ENCODE data around the gene DPP10.

DNA sequence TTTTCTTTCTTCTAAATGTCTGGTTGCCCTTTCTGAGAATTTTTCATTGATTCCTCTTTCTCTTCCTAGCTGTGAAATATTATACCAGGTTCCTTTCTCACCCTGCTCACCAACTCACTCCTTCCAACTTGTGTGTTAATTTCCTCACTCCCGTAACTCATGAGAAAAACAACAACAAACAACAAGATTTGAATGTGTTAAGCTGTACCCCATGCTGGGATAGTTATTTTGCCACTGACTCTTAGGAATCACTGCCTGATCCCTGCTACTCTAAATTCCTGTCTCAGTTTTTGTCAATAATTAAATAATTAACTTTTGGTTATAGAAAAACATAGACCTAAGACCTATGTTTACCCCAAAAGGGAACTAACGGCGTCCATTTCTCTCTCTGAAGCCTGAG is 242.7 kb downstream of the DPP10 start:
- TF ChIP-seq, protein P1, sequence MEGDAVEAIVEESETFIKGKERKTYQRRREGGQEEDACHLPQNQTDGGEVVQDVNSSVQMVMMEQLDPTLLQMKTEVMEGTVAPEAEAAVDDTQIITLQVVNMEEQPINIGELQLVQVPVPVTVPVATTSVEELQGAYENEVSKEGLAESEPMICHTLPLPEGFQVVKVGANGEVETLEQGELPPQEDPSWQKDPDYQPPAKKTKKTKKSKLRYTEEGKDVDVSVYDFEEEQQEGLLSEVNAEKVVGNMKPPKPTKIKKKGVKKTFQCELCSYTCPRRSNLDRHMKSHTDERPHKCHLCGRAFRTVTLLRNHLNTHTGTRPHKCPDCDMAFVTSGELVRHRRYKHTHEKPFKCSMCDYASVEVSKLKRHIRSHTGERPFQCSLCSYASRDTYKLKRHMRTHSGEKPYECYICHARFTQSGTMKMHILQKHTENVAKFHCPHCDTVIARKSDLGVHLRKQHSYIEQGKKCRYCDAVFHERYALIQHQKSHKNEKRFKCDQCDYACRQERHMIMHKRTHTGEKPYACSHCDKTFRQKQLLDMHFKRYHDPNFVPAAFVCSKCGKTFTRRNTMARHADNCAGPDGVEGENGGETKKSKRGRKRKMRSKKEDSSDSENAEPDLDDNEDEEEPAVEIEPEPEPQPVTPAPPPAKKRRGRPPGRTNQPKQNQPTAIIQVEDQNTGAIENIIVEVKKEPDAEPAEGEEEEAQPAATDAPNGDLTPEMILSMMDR (IDR thresholded peaks at IDR 0.05), result no peak
- no peak for TF ChIP-seq POLR2A (IDR thresholded peaks at IDR 0.05)

Measured in esophagus squamous epithelium (tissue), 4 donors.